A673 (cell line): Measurements from ENCODE around the gene GRM1.

ENCODE experiments used
- CTCF ChIP-seq: fragments of 300-800, 200-600 bp; sonication (generic); conservative IDR thresholded peaks from 2 replicates; pipeline ENCODE4 v1.5.1; 2017; ENCODE audit warnings: low read depth, mild to moderate bottlenecking, antibody characterized with exemption, low read length, moderate library complexity, mixed read lengths
- EZH2 ChIP-seq: fragments of 200-600 bp; sonication (generic); IDR thresholded peaks from 2 replicates; pipeline ENCODE4 v1.6.1; 2017; ENCODE audit warnings: borderline replicate concordance, low read depth, mild to moderate bottlenecking, mixed read lengths, antibody characterized with exemption, low read length; ENCODE audit not compliant: poor library complexity, severe bottlenecking

DNA sequence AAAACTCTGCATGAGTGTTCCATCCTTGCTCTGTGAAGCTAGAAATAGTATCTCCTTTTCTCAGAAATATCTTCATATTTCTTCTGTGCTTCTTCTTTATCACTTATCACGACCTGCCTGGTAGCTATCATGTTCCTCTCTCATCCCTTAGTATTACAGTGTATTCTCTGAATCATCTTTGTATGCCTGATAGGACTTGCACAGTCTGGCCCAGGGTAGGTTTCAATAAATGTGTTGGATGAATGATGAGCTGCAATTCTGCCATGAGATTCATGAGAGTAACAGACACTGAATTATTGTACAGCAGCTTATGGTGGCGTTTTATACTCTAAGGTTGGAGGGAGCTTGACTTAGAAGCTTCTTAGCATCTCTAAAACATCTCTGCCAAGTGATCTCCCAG, 66.6 kb downstream of the GRM1 start:
- TF ChIP-seq CTCF (no peak), EZH2 (no peak)
